ENCODE measurements around the gene EFCAB6.

GRCh38 chr22:43858156-43858895, 46.2 kb upstream of the EFCAB6 start:
- no peak for TF ChIP-seq ZNF740 (CRISPR knock-in tag; IDR thresholded peaks at IDR 0.05)
- TF ChIP-seq ZNF740 (tag; IDR thresholded peaks at IDR 0.05) = no peak
- TF ChIP-seq MTA3 (IDR thresholded peaks at IDR 0.05; ENCODE audit: borderline replicate concordance) = no peak
- no peak for TF ChIP-seq ZBTB8A (IDR thresholded peaks at IDR 0.05; ENCODE audit: partially characterized antibody)

Data from K562 (cell line).